ENCODE results near the gene ALDH4A1.
A peak's percentile ranks its signal among the peaks of the same experiment; 100 is the strongest.
"Not testable (repeated sequence)": the region's sequence is repeated elsewhere in the genome, so short reads cannot be mapped to it uniquely, and the experiment has no call there.

Gene ALDH4A1

GRCh38 chr1:18891858-18892257, 10.5 kb downstream of the ALDH4A1 start:
- H3K27me3 Mint-ChIP-seq; ATAC-seq (replicated peaks); H3K4me1 Mint-ChIP-seq (ENCODE audit: low read depth in 2 of 2); H3K4me3 Mint-ChIP-seq; H3K9me3 Mint-ChIP-seq; DNase-seq; H3K36me3 Mint-ChIP-seq (ENCODE audit: insufficient read depth): not testable (repeated sequence)
- peak overlapping the region in 1 of 2 donors; percentile 67 for H3K27ac Mint-ChIP-seq

DNA sequence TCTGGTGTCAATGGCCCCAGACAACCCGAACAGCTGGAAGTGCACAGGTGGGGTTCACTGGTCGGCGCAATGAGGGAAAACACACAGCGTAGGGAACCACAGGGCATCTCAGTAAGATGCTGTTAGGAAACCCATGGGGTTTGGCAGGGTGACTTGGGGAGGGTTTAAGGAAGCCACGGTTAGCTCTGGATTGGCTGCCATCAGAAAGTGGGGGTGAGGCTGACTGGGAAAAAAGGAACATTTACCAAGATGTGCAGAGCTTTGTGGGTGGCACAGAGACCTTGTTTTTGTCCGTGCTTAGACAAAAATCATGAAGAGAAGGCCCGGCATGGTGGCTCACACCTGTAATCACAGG, 11.0 kb downstream of the ALDH4A1 start:
- Mint-ChIP-seq H3K27ac (no peak overlapping the region), H3K36me3 (ENCODE audit: insufficient read depth) (no peaks in the 10 kb centered on the region), H3K4me3 (no peak overlapping the region), H3K27me3 (no peaks in the 10 kb centered on the region), H3K4me1 (ENCODE audit: low read depth in 2 of 2) (peaks cover 0 to 3% of the 10 kb centered on the region in 2 donors), H3K9me3 (no peaks in the 10 kb centered on the region)
- DNase-seq = no peak
- ATAC-seq (replicated peaks) = no peak

- no peak overlapping the region for H3K27ac Mint-ChIP-seq
- ATAC-seq (replicated peaks) = no peak
- H3K4me1 Mint-ChIP-seq (ENCODE audit: low read depth in 2 of 2) = peaks cover 0 to 3% of the 10 kb centered on the region in 2 donors
- H3K36me3 Mint-ChIP-seq (ENCODE audit: insufficient read depth) = no peaks in the 10 kb centered on the region
- DNase-seq = no peak
- H3K9me3 Mint-ChIP-seq = no peaks in the 10 kb centered on the region
- H3K27me3 Mint-ChIP-seq = no peaks in the 10 kb centered on the region
- no peak overlapping the region for H3K4me3 Mint-ChIP-seq
Measured at GRCh38 chr1:18890706-18891425, 11.5 kb downstream of the ALDH4A1 start.

- Mint-ChIP-seq H3K27ac (peak overlapping the region in 1 of 2 donors; percentile 9), H3K36me3 (ENCODE audit: insufficient read depth) (no peaks in the 10 kb centered on the region), H3K9me3 (no peaks in the 10 kb centered on the region), H3K4me3 (no peak overlapping the region), H3K27me3 (no peaks in the 10 kb centered on the region), H3K4me1 (ENCODE audit: low read depth in 2 of 2) (no peaks in the 10 kb centered on the region)
- DNase-seq (no peak), ATAC-seq (replicated peaks) (no peak)
Measured at GRCh38 chr1:18886003-18886335, 16.4 kb downstream of the ALDH4A1 start.

DNA sequence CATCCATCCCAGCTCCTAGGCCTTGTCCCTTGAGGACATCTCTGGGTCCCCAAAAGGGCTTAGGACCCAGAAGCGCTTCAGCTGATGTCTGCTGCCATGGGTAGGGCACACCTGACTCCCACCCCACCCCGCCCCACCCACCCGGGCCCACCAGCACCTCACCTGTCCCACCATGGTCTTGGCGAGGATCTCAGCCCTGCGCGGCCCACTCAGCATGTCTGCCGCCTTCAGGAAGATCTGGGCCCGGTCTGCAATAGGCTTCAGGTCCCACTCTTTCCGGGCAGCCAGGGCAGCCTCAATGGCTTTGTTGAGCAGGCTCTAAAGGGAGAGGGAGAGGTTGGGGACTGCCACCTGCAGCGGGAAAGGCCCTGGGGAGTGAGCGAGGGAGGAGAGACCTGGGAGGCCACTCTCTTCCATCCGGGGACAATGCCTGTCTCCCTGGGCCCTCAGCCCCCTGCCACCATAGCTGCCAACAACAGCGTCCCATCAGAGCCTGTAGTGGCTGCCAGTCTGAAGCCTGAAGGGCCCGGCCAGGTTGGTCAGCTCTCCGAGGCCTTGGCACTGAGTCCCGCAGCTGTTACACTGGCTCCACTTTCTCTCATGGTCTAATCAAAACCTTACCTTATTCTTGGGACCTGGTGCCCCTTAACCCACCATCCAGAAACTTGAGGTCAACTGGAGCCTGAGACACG, 16.9 kb downstream of the ALDH4A1 start:
- no peaks in the 10 kb centered on the region for H3K9me3 Mint-ChIP-seq
- H3K27ac Mint-ChIP-seq = peak overlapping the region in 1 of 2 donors; percentile 9
- H3K4me1 Mint-ChIP-seq (ENCODE audit: low read depth in 2 of 2) = no peaks in the 10 kb centered on the region
- no peak for ATAC-seq (replicated peaks)
- DNase-seq = no peak
- H3K27me3 Mint-ChIP-seq = no peaks in the 10 kb centered on the region
- no peak overlapping the region for H3K4me3 Mint-ChIP-seq
- no peaks in the 10 kb centered on the region for H3K36me3 Mint-ChIP-seq (ENCODE audit: insufficient read depth)

DNA sequence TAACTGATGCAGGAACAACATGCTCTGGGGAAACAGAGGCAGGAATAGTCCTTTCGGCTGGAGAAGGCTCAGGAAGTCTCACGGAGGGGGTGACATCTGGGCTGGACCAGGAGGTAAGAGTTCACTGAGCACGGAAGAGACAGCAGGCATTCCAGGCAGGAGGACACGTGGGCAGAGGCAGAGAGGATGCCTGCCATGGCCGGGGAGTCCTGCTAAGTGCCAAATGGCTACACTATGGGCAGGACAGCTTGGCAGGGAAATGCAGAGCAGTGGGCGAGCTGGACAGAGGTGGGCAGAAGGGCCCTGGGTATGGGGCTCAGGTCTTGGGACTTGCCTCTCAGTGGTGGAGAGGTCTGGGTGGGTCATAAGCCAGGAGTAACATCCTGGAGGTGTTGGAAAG, 17.6 kb downstream of the ALDH4A1 start:
- H3K27me3 Mint-ChIP-seq = no peaks in the 10 kb centered on the region
- H3K4me1 Mint-ChIP-seq (ENCODE audit: low read depth in 2 of 2) = no peaks in the 10 kb centered on the region
- H3K9me3 Mint-ChIP-seq = no peaks in the 10 kb centered on the region
- H3K36me3 Mint-ChIP-seq (ENCODE audit: insufficient read depth) = no peaks in the 10 kb centered on the region
- H3K27ac Mint-ChIP-seq = peak overlapping the region in 1 of 2 donors; percentile 74
- no peak overlapping the region for H3K4me3 Mint-ChIP-seq
- DNase-seq (no peak), ATAC-seq (replicated peaks) (no peak)

DNA sequence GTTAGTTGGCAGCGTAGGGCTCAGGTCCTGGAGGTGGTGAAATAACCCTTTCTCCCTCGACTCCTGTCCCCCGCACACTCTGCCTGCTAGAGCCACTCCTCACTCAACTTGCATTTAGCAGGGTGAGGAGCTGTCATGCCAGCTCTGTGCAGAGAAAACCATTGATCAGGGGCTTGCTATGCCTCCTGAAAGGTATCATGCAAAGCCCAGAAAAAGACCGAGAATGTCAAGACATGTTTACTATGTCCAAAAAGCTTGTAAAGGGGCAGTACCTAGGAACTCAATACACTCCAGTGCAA, 18.0 kb downstream of the ALDH4A1 start:
- Mint-ChIP-seq H3K4me1 (ENCODE audit: low read depth in 2 of 2) (no peaks in the 10 kb centered on the region), H3K36me3 (ENCODE audit: insufficient read depth) (no peaks in the 10 kb centered on the region), H3K4me3 (no peak overlapping the region), H3K9me3 (no peaks in the 10 kb centered on the region), H3K27me3 (no peaks in the 10 kb centered on the region), H3K27ac (peak overlapping the region in 1 of 2 donors; percentile 74)
- ATAC-seq (replicated peaks) (no peak), DNase-seq (no peak)

DNA sequence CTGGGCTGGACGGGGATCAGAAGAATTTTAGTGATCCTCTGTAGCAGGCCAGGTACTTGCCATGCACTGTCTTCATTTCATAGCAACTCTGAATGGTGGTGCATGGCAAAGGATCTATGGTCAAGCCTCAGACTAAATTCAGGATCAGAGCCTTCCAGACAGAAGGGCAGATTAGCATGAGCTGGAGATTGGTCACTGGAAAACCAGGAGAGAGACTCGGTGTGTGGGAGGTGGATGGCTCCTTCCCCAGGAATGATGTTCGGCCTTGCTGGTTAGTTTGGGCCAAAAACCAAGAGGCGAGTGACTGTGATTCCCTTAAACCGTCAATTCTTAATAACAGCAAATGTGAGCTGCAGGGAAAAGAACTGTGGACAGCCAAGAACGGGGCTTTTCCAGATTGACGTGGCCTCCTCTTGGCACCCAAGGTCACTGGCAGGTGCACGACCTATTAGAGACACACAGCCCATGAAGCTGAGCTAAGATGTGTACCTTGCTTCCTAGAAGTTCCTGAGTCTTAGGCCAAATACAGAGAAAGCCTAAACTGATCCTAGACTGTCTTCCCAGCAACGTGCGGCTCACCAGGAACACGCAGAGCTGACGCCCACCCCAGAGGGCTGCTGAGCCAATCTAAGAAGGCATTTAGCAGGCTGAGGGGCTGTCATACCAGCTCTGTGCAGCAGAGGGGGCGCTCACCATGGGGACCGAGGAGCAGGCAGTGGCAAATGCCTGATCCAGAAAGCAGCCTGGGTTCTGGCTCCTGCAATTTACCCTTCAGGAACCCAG, 18.5 kb downstream of the ALDH4A1 start:
- no peak overlapping the region for H3K4me3 Mint-ChIP-seq
- ATAC-seq (replicated peaks) (peak; percentile 78), DNase-seq (peak; percentile 72 to 78 (median 73))
- no peaks in the 10 kb centered on the region for H3K27me3 Mint-ChIP-seq
- no peaks in the 10 kb centered on the region for H3K36me3 Mint-ChIP-seq (ENCODE audit: insufficient read depth)
- H3K4me1 Mint-ChIP-seq (ENCODE audit: low read depth in 2 of 2) = no peaks in the 10 kb centered on the region
- H3K9me3 Mint-ChIP-seq = no peaks in the 10 kb centered on the region
- H3K27ac Mint-ChIP-seq = no peak overlapping the region

GRCh38 chr1:18883079-18883478, 19.3 kb downstream of the ALDH4A1 start:
- H3K4me3 Mint-ChIP-seq = no peak overlapping the region
- H3K36me3 Mint-ChIP-seq (ENCODE audit: insufficient read depth) = no peaks in the 10 kb centered on the region
- H3K4me1 Mint-ChIP-seq (ENCODE audit: low read depth in 2 of 2) = no peaks in the 10 kb centered on the region
- H3K27me3 Mint-ChIP-seq = no peaks in the 10 kb centered on the region
- DNase-seq (no peak), ATAC-seq (replicated peaks) (no peak)
- H3K27ac Mint-ChIP-seq = no peak overlapping the region
- H3K9me3 Mint-ChIP-seq = no peaks in the 10 kb centered on the region

GRCh38 chr1:18882486-18882885, 19.9 kb downstream of the ALDH4A1 start:
- Mint-ChIP-seq H3K27me3 (no peaks in the 10 kb centered on the region), H3K36me3 (ENCODE audit: insufficient read depth) (no peaks in the 10 kb centered on the region), H3K4me1 (ENCODE audit: low read depth in 2 of 2) (no peaks in the 10 kb centered on the region), H3K27ac (no peak overlapping the region), H3K9me3 (no peaks in the 10 kb centered on the region), H3K4me3 (no peak overlapping the region)
- ATAC-seq (replicated peaks) (no peak), DNase-seq (no peak)

DNA sequence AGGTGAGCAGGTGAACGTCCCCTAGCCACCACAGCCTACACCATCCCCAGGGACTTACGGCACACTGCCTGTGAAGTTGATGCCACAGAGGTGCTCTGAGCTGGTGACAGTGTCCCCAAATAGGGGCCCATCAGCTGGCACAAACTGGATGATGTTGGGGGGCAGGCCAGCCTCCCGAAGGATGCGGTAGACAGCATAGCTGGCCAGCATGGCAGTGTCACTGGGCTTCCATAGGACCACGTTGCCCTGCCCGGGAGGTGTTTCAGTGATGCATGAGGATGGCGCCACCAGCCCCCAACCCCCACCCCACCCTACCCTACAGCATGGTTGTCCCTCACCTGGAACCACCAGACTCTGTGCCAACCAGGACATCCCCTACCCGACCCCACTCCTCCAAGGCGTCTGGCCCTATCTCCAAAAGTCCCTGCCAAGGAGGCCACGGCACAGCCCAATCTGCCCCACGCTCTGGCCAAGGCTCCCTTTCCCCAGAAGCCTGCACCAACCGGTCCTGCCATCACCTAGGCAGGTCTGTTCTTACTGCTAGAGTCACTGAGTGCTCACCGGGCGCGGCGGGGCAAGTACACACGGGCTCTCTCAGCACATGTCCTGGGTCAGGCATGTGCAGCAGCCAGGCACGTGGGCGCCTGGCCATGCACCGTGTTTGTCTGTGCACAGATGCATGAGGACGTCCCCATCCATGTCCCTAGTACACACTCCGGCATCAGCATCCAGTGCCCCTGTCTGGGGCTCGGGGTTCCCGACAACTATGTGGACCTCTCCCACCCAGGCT, 20.5 kb downstream of the ALDH4A1 start:
- H3K4me1 Mint-ChIP-seq (ENCODE audit: low read depth in 2 of 2) = no peaks in the 10 kb centered on the region
- no peak overlapping the region for H3K27ac Mint-ChIP-seq
- no peaks in the 10 kb centered on the region for H3K27me3 Mint-ChIP-seq
- no peak for DNase-seq
- H3K9me3 Mint-ChIP-seq = no peaks in the 10 kb centered on the region
- H3K36me3 Mint-ChIP-seq (ENCODE audit: insufficient read depth) = no peaks in the 10 kb centered on the region
- no peak for ATAC-seq (replicated peaks)
- no peak overlapping the region for H3K4me3 Mint-ChIP-seq

- ATAC-seq (replicated peaks) (no peak), DNase-seq (no peak)
- no peaks in the 10 kb centered on the region for H3K36me3 Mint-ChIP-seq (ENCODE audit: insufficient read depth)
- no peak overlapping the region for H3K27ac Mint-ChIP-seq
- no peaks in the 10 kb centered on the region for H3K9me3 Mint-ChIP-seq
- no peak overlapping the region for H3K4me3 Mint-ChIP-seq
- no peaks in the 10 kb centered on the region for H3K27me3 Mint-ChIP-seq
- H3K4me1 Mint-ChIP-seq (ENCODE audit: low read depth in 2 of 2) = no peaks in the 10 kb centered on the region
Measured at GRCh38 chr1:18881164-18881563, 21.2 kb downstream of the ALDH4A1 start.

DNA sequence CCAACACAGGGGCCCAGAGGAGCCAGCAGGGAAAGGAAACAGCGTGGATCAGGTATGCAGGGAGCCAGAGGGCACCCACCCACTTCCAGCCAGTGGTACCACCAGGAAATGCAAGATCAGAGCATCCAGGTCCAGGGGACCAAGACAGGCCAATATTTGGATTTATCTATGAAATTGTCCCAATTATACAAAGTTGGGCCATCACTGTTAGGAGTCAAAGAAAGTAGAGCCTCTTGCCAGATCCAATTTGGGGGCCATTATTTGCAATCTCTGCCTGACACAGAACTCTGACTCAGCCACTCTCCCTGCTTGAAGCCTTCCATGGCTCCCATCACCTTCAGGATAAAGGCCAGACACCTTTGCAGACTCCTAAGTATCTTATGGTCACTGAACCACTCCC, 21.8 kb downstream of the ALDH4A1 start:
- no peak for ATAC-seq (replicated peaks)
- H3K27me3 Mint-ChIP-seq = no peaks in the 10 kb centered on the region

More for the DNA sequence above, 21.8 kb downstream of the ALDH4A1 start:
- H3K27ac Mint-ChIP-seq = no peak overlapping the region
- no peaks in the 10 kb centered on the region for H3K9me3 Mint-ChIP-seq
- H3K4me3 Mint-ChIP-seq = no peak overlapping the region
- no peaks in the 10 kb centered on the region for H3K36me3 Mint-ChIP-seq (ENCODE audit: insufficient read depth)
- no peak for DNase-seq
- no peaks in the 10 kb centered on the region for H3K4me1 Mint-ChIP-seq (ENCODE audit: low read depth in 2 of 2)

Measured in effector memory CD8-positive, alpha-beta T cell (primary cell).